DOHH2 (cell line): ENCODE results near the gene ZBTB7C.

ENCODE experiments used
- CTCF ChIP-seq: fragments of 200-600 bp; sonication (generic); IDR thresholded peaks from one replicate; pipeline ENCODE4 v1.5.1; 2014; ENCODE audit warnings: antibody characterized with exemption, mild to moderate bottlenecking, low read depth, low read length; ENCODE audit not compliant: poor library complexity, severe bottlenecking
- EZH2phosphoT487 ChIP-seq: fragments of 200-600 bp; sonication (generic); IDR thresholded peaks from 2 replicates; pipeline ENCODE4 v1.6.1; 2017; ENCODE audit warnings: borderline replicate concordance, mild to moderate bottlenecking, antibody characterized with exemption, low read length, moderate library complexity, mixed read lengths

- TF ChIP-seq CTCF, result no peak
- no peak for TF ChIP-seq EZH2phosphoT487
These were observed 227.3 kb downstream of the ZBTB7C start for GRCh38 chr18:48181857-48182256.
